GM21423 (cell line): ENCODE results near the gene CLTC.
"Not testable (repeated sequence)": the region's sequence is repeated elsewhere in the genome, so short reads cannot be mapped to it uniquely, and the experiment has no call there.

ENCODE experiments used
- ATAC-seq: cut with Tn5 transposase; IDR thresholded peaks from one replicate; pipeline ENCODE4 v1.9.1; 2021; ENCODE audit warnings: mild to moderate bottlenecking, moderate library complexity; ENCODE audit not compliant: unreplicated experiment

The CLTC gene

DNA sequence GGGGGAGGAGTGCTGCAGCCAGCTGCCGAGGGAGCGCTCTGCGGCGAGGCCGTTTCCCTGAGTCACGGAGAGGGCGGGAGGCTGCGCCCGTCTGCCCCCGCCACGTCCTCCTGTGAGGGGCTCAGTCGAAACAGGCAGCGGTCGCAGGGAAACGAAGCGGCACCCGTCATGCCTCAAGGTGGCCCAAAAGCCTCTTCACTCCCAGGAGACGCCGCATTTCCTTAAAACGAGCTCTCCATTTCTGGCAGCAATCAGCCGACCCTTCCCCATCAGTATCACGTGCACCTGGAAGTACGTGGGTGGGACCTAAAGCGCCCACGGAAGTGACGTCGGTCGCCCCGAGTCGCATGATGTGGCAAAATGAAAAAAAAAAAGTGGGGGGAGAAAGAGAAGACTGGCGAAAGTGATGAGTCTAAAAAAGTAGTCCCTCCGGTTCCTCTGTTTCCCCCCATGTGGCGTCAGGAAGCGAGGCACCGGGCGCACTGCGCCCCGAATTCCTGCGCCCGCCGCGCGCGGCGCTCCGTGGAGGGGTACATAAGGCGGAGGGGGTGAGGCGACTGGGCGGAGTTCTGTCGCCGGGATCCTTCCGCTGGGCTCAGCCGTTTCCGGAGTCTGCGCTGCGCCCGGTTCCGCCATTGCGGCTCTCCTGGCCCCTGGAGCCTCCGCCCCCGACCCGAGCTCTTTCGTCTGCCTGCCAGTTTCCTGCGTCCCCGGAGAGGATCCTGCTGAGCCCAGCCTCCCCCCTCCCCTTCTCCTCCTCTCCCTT, at the start of gene CLTC:
Gene CLTC, plus strand, starts transcription at position 598 of the 766 bp plus-strand sequence. CDS start 237 bp downstream, outside the sequence.
- ATAC-seq = peak; percentile 80

DNA sequence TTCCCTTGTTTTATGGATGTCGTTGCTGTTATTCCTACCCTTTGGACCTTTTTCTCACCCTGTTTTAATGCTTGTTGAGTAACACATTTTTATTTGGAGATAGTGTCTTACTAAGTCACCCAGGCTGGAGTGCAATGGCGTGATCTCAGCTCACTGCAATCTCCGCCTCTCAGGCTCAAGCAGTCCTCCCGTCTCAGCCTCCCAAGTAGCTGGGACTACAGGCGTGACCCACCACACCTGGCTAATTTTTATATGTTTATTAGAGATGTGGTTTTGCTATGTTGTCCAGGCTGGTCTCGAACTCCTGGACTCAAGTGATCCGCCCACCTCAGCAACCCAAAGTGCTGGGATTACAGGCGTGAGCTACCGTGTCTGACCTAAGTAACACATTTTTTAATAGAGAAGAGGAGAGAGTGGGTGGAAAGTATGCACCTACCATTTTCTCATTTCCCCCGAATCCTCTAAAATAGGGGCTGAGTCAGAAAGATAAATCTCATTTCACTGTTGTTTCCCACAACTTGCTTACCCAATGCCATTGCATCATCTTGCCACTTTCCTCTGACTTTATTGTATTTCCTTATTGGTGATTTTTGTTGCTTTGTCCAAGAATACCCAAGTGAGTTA, 47.3 kb upstream of the CLTC start:
- no peak for ATAC-seq

- not testable (repeated sequence) for ATAC-seq
Measured at GRCh38 chr17:59584168-59584567, 35.5 kb upstream of the CLTC start.

DNA sequence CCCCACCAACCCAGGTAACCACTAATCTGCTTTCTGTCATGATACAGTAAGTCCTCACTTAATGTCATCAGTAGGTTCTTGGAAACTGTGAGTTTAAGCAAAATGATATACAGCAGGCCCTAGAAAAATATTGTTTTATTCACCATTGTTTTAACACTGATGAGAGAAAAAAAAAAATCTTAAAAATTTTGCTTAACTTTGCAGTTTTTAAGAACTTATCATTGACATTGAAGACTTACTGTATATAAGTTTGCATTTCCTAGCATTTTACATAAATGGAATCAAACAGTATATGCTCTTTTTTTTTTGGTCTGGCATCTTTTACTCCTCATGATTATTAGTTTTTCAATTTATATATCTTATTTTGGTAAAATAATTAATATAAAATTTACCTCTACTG, 19.5 kb upstream of the CLTC start:
- no peak for ATAC-seq

GRCh38 chr17:59601130-59601529, 18.6 kb upstream of the CLTC start:
- no peak for ATAC-seq

DNA sequence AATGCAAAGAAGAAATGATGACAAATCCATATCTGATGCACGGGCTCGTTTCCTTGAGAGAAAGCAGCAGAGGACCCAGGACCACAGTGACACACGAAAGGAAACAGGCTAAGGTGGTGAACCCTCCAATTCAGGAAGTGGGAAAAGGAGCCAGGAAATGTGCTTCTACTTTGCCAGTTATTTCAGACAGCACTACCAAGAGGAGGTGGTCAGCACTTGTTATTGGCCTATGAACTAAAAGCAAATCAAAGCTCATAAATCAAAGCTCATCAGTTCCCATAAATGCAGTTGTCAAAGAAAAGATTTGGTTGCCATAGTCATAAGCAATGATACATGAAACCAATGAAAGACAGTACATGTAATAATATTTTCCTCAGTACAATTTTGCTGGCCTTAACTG, 12.6 kb upstream of the CLTC start:
- no peak for ATAC-seq

DNA sequence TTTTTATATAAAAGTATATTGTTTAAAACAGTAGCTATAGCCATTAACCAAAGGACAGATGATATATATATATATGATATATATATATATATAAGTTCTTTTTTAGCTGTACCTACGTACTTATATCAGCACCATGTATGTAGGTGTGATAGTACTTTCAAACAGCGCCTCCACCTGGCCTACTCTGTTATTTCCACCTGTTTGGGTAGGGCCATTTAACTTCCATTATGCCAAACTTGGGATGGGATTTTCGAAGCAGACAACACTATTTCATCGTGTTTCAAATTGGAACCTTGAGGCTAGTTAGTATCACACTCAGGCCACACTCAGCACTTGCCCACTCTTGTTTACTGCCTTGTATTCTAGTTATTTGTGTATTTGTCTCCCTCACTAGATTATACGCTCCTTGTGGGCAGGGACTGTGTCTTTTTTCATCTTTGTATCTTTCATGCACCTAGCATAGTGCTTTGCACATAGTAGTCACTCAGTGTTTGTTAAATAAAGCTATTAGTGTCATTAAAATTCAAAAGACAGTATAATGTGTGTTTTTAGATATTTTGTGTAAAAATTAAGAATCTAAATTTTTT, 11.8 kb upstream of the CLTC start:
- no peak for ATAC-seq

DNA sequence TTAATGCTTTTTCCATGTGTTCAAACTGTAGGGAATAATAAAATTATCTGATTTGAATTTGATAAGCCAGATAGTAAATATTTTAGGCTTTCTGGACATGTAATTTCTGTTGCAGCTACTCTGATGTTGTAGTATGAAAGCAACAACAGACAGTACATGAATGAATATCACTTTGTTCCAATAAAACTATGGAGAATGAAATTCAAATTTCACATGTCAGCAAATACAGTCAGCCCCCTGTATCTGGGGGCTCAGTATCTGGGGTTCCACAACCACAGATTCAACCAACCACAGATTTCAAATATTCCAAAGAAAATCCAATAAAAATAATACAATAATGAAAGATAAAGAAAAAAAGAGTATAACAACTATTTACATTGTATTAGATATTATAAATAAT, 8.2 kb upstream of the CLTC start:
- ATAC-seq = no peak

DNA sequence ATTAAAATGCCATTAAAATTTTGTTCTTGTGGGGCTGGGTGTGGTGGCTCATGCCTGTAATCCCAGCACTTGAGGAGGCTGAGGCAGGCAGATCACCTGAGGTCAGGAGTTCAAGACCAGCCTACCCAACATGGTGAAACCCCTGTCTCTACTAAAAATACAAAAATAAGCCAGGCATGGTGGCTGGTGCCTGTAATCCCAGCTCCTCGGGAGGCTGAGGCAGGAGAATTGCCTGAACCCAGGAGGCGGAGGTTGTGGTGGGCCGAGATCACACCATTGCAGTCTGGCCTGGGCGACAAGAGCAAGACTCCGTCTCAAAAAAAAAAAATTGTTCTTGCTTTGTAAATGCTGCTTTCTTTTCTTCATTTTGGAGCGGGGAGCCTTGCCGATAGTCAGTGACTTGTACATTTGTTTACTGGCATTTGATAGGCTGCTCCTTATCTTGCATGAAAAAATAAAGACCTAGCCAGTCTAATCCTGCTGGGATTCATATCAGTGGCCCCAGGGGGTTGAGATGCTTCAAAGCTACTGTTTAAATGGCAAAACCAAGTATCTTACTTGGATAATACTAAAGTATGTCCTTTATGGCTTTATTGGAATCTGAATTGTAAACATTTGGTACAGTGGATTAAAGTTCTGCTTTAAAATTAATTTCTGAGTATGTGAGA, 3.3 kb upstream of the CLTC start:
- no peak for ATAC-seq

DNA sequence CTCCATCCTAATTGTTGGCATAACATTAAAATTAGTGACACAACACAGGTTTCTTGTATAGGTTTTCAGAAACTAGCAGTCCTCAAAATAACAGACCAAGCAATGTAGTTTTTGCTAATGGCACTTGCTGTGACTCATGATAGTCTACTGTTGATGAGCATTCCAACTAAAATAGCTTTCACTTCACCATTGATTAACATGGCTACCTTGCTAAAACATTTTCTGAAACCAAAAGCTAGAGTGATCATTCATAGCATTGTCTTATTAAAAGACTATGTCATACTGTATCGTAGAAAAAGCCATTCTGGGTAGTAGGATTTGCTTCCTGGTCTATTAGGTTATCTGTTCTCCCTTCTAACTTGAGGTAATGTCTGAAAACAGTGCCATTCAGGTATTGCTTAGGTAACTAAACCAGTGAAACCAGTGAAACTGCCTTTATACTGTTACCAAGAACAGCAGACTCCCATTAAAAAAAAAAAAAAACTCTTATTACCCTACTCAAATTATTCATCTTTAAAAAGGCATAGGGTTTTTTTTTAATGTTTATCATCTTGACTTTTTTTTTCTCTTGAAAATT, 2.5 kb upstream of the CLTC start:
- ATAC-seq = no peak

DNA sequence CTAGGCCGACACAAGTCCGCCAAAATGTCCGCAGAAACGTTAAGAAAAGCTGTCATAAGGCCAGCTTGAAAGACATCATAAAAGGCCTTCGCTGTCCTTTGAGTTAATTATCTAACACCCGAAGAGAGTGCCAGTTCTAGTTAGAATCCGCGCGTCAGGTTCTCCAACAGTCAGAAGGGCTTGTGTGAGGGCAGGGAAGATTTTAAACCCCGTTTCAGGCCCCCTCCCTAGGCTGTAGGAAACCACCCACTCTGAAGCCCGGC, 729 bp upstream of the CLTC start:
- ATAC-seq = no peak

DNA sequence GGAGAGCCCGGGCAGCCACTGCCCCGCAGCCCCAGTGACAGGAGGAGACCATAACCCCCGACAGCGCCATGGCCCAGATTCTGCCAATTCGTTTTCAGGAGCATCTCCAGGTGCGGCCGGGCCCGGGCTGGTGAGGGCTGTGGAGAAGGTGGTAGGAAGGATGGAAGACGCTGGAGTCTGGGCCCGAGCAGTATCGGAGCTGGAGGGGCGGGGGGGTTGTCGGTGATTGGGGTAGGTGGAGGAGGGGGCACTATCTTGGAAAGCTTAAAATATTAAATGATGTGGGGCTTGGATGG, 317 bp downstream of the CLTC start:
- ATAC-seq = no peak

GRCh38 chr17:59620518-59621259, 994 bp downstream of the CLTC start:
- no peak for ATAC-seq

DNA sequence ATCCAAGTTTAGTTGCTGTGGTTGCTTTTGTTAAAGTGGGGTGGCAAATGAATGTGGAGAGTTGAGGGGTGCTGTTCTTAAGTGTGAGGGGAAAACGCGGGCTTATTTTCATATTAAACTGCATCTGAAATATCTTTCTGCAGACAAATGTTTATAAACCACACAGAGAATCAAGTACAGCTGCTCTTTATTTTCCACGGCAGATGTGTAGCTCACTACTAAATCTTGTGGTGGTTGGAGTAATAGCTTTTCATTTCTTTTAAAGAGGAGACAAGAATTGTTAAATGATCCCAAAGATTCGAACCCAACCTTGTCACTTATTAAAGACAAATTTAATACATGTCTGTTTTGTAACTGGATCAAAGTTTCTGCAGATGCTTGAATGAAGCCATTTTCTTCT, 2.1 kb downstream of the CLTC start:
- ATAC-seq = no peak

DNA sequence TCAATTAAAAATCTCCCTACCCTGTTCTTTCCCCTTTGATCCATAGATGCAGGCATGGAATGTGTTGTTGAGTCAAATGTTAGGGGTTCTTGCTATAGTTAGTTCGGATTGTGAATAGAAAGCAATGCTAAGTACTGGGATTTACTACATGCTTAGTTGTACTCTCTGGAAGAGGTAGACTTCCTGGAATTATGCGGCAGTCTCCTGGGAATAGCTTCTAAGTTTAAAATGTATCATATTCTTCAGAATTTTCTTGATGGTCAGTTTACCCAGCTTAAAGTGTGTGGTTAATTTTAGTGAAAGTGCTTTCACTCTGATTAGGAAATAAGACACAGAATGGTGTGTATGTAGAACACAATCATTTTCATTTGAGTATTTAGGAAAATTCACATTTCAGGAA, 3.5 kb downstream of the CLTC start:
- no peak for ATAC-seq

GRCh38 chr17:59626756-59627155, 7.1 kb downstream of the CLTC start:
- ATAC-seq = no peak

GRCh38 chr17:59627274-59627673, 7.6 kb downstream of the CLTC start:
- no peak for ATAC-seq

- no peak for ATAC-seq
Measured at GRCh38 chr17:59627770-59628171, 8.1 kb downstream of the CLTC start.

GRCh38 chr17:59629174-59629573, 9.5 kb downstream of the CLTC start:
- no peak for ATAC-seq

GRCh38 chr17:59631276-59631675, 11.6 kb downstream of the CLTC start:
- no peak for ATAC-seq

DNA sequence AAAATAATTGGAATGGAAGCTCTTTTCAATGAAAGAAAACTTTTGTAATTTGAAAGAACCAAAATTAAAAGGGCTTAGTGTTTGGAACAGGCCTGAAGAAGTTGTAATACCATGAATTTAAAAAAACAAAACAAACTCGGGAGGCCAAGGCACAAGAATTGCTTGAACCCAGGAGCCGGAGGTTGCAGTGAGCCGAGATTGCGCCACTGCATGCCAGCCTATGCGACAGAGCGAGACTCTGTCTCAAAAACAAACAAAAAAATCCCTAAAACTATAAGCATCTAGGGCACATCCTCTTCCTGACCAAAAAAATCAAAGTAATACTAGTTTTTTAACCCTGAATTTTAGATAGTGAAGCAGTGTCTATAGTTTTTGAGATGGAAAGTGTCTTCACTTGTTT, 12.7 kb downstream of the CLTC start:
- no peak for ATAC-seq
